IMR-90 (cell line): ENCODE data around the gene FBLIM1. TPM values are rescaled to one million over a fixed set of nuclear protein-coding genes. Genes with fewer than 3 reads are reported as not detected.

ENCODE experiments used
- CEBPB ChIP-seq: IDR thresholded peaks from 2 replicates; pipeline ENCODE4 v1.6.1; 2012; ENCODE audit warnings: low read depth, low read length, improper control_type of control experiment
- MAZ ChIP-seq: IDR thresholded peaks from 2 replicates; pipeline ENCODE4 v1.6.1; 2012; ENCODE audit warnings: low read depth, mild to moderate bottlenecking, low read length, improper control_type of control experiment, moderate library complexity, borderline replicate concordance
- MXI1 ChIP-seq: IDR thresholded peaks from 2 replicates; pipeline ENCODE4 v1.6.1; 2012; ENCODE audit warnings: low read depth, mild to moderate bottlenecking, low read length, moderate library complexity, borderline replicate concordance
- NFE2L2 ChIP-seq: fragments of 150-350 bp; IDR thresholded peaks from 2 replicates; pipeline ENCODE4 v1.6.1; 2016; ENCODE audit warnings: low read depth, mild to moderate bottlenecking, low read length
- RCOR1 ChIP-seq: IDR thresholded peaks from 2 replicates; pipeline ENCODE4 v1.6.1; 2012; ENCODE audit warnings: mild to moderate bottlenecking, low read length, improper control_type of control experiment; ENCODE audit not compliant: insufficient replicate concordance
- polyA plus RNA-seq, 3 experiments: library from polyadenylated mRNA; depleted of rRNA; stranded (reverse); fragments of >200 nt; gene quantifications; 2 replicates each; pipeline ENCODE4 v1.2.3, GENCODE V29; 2012; ENCODE audit warnings: low replicate concordance in 1 of 3
- total RNA-seq: library from RNA; depleted of rRNA; stranded (reverse); fragments of >200 nt; gene quantifications from 2 replicates; pipeline ENCODE4 v1.2.3, GENCODE V29; 2012

Gene FBLIM1
- total and polyA plus RNA-seq, 2 of the 4 experiments (the other 2 are of a cell fraction): 52.2 to 140 TPM

DNA sequence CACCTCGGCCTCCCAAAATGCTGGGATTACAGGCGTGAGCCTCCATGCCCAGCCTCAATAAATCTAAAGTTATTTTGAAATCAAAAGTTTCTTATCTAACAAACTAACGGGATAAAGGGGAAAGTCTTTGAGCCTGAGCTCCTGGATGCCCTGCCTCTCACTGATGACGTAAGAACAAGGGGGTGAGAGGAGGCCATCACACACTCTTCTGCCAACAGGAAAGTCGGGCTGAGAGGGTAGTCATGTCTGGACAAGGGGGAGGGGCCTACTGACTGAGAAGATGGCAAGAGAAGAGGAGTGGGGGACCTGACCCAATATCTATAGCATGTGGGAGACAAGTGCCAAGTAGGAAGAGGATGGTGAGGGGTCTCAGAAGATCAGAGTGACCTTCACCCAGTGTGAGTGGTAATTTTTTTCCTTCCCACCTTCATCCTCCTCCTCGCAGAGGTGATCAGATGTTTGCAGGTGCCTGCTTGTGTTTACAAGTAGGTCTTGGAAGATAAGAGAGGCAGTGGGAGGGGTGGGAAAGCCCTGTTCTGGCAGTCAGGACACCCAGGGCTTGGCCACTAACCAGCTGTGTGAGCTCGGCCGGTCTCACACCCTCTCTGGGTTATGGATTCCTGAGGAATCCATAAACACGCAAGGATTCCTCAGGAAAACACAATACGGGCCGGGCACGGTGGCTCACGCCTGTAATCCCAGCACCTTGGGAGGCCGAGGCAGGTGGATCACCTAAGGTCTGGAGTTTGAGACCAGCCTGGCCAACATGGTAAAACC lies 39.2 kb downstream of the FBLIM1 start (continued):
- TF ChIP-seq MXI1: no peak
- TF ChIP-seq MAZ: no peak
- TF ChIP-seq CEBPB: no peak
- TF ChIP-seq NFE2L2: no peak
- TF ChIP-seq RCOR1: no peak
